ENCODE data around the gene ZNF236.

Gene ZNF236

DNA sequence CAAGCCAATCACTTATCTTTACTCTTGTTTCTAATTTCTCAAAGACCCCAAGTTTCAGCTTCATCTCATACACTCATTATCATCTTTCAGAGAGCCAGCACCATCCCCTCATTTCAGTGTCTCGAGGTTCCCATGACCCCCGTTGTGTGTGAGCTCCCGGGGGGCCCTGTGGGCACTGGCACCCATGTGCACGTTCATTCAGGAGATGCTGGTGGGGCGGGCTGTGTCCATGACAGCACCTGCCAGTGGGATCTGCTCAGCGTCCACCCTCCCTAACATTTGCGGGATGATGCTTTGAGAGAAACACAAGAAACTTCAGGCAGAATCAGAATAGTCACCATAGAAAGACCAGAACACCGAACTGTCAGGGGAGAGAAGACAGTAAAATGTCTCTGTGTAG lies 189.8 kb downstream of the ZNF236 start:
- H3K4me2 ChIP-seq (ENCODE audit: low read length), result no peak overlapping the region
- no peaks in the 10 kb centered on the region for H3K9me2 ChIP-seq (ENCODE audit: low read depth, low read length)
- H3K79me2 ChIP-seq (ENCODE audit: insufficient read depth, low read length), result no peaks in the 10 kb centered on the region
- no peaks in the 10 kb centered on the region for H3K27me3 ChIP-seq (ENCODE audit: insufficient read depth, low read length)
- H3K27ac ChIP-seq (ENCODE audit: low read depth, low read length, poor library complexity, severe bottlenecking), result no peak overlapping the region
- no peak for TF ChIP-seq EZH2 (IDR thresholded peaks at IDR 0.05; ENCODE audit: borderline replicate concordance, low read length)
- TF ChIP-seq, protein P1, sequence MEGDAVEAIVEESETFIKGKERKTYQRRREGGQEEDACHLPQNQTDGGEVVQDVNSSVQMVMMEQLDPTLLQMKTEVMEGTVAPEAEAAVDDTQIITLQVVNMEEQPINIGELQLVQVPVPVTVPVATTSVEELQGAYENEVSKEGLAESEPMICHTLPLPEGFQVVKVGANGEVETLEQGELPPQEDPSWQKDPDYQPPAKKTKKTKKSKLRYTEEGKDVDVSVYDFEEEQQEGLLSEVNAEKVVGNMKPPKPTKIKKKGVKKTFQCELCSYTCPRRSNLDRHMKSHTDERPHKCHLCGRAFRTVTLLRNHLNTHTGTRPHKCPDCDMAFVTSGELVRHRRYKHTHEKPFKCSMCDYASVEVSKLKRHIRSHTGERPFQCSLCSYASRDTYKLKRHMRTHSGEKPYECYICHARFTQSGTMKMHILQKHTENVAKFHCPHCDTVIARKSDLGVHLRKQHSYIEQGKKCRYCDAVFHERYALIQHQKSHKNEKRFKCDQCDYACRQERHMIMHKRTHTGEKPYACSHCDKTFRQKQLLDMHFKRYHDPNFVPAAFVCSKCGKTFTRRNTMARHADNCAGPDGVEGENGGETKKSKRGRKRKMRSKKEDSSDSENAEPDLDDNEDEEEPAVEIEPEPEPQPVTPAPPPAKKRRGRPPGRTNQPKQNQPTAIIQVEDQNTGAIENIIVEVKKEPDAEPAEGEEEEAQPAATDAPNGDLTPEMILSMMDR (IDR thresholded peaks at IDR 0.05; ENCODE audit: low read length), result no peak
- H4K20me1 ChIP-seq (ENCODE audit: insufficient read depth, low read length), result no peaks in the 10 kb centered on the region
- H3K4me3 ChIP-seq (ENCODE audit: low read depth, low read length, poor library complexity, severe bottlenecking), result no peak overlapping the region
- no peak overlapping the region for H3K9ac ChIP-seq (ENCODE audit: low read length)
- H3K36me3 ChIP-seq (ENCODE audit: insufficient read depth, low read length), result peaks cover 61% of the 10 kb centered on the region
- H2AFZ ChIP-seq (ENCODE audit: low read length), result no peak overlapping the region
- no peaks in the 10 kb centered on the region for H3F3A ChIP-seq (ENCODE audit: insufficient read depth, low read length)
- H3K9me3 ChIP-seq (ENCODE audit: low read length), result no peaks in the 10 kb centered on the region
- peaks cover 11% of the 10 kb centered on the region for H3K4me1 ChIP-seq (ENCODE audit: insufficient read depth, low read length, severe bottlenecking)

DNA sequence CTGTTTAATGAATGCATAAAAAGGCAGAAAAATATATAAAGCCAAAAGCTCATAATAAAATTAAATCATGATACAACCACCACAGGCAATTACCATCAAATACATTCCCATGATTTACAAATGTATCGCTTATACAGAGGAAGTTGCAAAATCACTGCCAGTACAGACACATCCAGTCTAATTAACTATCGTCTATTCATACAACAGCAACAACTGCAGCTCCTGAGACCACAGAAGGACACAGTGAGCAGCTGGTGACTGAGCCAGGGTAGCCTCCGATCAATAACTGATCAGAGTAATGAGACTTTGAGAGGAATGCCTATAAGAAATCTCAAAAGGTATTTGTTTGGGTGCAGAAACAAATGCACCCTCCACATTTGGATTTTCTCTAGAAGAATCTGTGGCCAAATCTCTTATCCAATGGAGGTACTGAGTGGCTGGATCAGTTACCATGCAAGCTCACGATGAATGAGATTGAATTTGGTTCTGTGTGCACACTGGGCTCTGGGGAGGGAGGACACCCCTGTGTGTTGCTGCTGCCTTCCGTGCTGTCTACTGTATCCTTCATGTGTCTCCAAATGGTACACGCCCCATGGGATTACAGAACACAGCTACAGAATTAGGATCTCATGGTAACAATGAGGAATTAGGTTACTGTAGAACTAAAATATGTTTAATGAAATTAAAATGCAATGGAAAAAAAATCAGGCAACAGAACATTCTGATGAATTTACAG lies 190.6 kb downstream of the ZNF236 start:
- Histone ChIP-seq H3K36me3 (ENCODE audit: insufficient read depth, low read length) (peaks cover 69% of the 10 kb centered on the region), H3K9me3 (ENCODE audit: low read length) (no peaks in the 10 kb centered on the region), H2AFZ (ENCODE audit: low read length) (no peak overlapping the region), H3K9ac (ENCODE audit: low read length) (no peak overlapping the region), H3F3A (ENCODE audit: insufficient read depth, low read length) (no peaks in the 10 kb centered on the region), H4K20me1 (ENCODE audit: insufficient read depth, low read length) (no peaks in the 10 kb centered on the region), H3K4me1 (ENCODE audit: insufficient read depth, low read length, severe bottlenecking) (peaks cover 3% of the 10 kb centered on the region), H3K4me2 (ENCODE audit: low read length) (no peak overlapping the region), H3K27me3 (ENCODE audit: insufficient read depth, low read length) (no peaks in the 10 kb centered on the region), H3K4me3 (ENCODE audit: low read depth, low read length, poor library complexity, severe bottlenecking) (no peak overlapping the region), H3K27ac (ENCODE audit: low read depth, low read length, poor library complexity, severe bottlenecking) (no peak overlapping the region), H3K9me2 (ENCODE audit: low read depth, low read length) (no peaks in the 10 kb centered on the region), H3K79me2 (ENCODE audit: insufficient read depth, low read length) (no peaks in the 10 kb centered on the region)
- TF ChIP-seq, protein P1 (IDR thresholded peaks at IDR 0.05; ENCODE audit: low read length), result no peak
- TF ChIP-seq EZH2 (IDR thresholded peaks at IDR 0.05; ENCODE audit: borderline replicate concordance, low read length), result no peak

GRCh38 chr18:77013811-77014521 lies 191.6 kb downstream of the ZNF236 start:
- Histone ChIP-seq H3K36me3 (ENCODE audit: insufficient read depth, low read length) (peaks cover 70% of the 10 kb centered on the region), H3K4me2 (ENCODE audit: low read length) (no peak overlapping the region), H3K9ac (ENCODE audit: low read length) (no peak overlapping the region)

More at GRCh38 chr18:77013811-77014521, 191.6 kb downstream of the ZNF236 start:
- TF ChIP-seq, protein P1 (IDR thresholded peaks at IDR 0.05; ENCODE audit: low read length), result no peak
- TF ChIP-seq EZH2 (IDR thresholded peaks at IDR 0.05; ENCODE audit: borderline replicate concordance, low read length), result no peak
- Histone ChIP-seq H3K79me2 (ENCODE audit: insufficient read depth, low read length) (no peaks in the 10 kb centered on the region), H3K9me2 (ENCODE audit: low read depth, low read length) (no peaks in the 10 kb centered on the region), H3K4me3 (ENCODE audit: low read depth, low read length, poor library complexity, severe bottlenecking) (no peak overlapping the region), H2AFZ (ENCODE audit: low read length) (no peak overlapping the region), H3K9me3 (ENCODE audit: low read length) (no peaks in the 10 kb centered on the region), H3K27ac (ENCODE audit: low read depth, low read length, poor library complexity, severe bottlenecking) (no peak overlapping the region), H3K4me1 (ENCODE audit: insufficient read depth, low read length, severe bottlenecking) (no peaks in the 10 kb centered on the region), H4K20me1 (ENCODE audit: insufficient read depth, low read length) (no peaks in the 10 kb centered on the region), H3K27me3 (ENCODE audit: insufficient read depth, low read length) (no peaks in the 10 kb centered on the region), H3F3A (ENCODE audit: insufficient read depth, low read length) (no peaks in the 10 kb centered on the region)
